ENCODE measurements around the gene GALNT10.
"Not testable (repeated sequence)": the region's sequence is repeated elsewhere in the genome, so short reads cannot be mapped to it uniquely, and the experiment has no call there.

GALNT10 gene

DNA sequence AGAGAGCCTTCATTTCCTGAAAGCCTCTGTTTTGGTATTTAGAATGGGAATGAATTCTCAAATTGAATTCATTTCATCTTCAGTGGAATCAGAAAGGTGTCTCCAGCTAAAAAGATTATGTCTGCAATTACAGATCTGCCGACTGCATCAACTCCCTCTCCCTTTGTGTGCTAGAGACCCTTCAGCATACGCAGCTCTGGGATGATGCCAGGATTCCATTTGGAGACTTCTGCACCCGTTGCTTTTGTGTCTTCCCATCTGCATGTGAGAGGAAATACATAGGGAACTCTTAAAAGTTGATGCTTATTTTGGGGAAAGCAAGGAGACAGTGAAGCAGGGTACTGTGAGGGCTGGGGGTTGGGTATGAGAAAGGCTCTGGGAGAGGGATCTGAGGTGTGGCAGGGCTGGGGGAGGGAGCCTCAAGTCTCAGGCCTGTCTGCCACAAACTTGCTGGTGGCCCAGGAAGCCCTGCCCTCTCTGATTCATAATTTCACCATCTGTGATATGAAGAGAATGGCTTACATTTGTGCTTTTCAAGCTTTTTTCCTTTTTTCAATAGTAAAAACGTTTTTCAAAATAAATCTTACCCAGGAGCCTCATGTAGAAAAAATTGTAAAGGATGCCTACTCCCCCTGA is 165.6 kb downstream of the GALNT10 start:
- DNase-seq = no peak

DNA sequence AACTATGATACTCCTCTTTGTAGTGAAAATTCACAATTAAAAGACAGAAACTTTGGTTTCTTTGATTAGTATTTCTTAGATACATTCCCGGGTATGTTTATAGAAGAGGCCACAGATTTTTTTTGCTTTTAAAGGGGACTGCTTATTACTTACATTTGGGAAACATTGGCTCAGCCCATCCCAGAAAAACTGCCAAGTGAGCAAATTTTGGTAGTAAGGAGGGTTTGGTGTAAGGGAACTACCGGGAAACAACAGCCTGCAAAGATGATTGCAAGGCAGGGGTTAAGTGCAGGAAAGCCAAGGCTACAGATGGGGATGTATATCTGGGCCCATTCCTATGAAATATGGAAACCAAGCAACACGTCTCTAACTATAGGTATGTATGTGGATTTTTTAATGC is 166.4 kb downstream of the GALNT10 start:
- DNase-seq = no peak

DNA sequence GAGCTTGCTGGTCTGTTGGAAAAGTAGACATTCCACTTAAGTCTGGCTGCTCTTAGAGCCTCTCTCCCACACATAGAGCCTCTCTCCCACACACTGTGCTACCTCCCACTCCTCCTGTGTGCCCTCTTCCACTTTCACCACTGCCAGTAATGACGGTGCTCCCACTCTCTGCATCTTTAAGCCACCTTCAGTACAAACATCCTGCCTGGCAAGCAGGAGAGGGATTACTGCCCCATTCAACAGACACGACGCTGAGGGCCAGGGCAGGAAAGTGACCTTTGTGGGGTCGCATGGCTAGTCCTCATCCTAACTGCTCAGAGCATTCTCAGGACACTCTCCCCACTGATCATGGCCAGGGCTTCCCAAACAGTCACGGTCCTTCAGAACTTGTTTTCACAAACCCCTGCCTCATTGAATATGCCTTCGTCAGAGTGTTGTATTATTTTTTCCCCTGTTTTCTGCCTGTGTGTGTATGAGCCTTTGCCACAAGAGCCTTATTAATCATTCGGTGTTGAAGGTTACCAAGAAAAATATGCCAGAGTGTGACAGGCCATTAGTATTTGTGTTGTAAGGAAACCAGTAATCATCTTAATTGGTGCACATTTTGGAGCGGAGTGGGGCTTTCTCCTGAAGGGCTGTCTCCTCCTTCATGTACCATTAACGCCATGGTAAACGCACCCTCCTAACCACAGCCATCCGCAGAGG is 168.1 kb downstream of the GALNT10 start:
- DNase-seq = peak; percentile 47

DNA sequence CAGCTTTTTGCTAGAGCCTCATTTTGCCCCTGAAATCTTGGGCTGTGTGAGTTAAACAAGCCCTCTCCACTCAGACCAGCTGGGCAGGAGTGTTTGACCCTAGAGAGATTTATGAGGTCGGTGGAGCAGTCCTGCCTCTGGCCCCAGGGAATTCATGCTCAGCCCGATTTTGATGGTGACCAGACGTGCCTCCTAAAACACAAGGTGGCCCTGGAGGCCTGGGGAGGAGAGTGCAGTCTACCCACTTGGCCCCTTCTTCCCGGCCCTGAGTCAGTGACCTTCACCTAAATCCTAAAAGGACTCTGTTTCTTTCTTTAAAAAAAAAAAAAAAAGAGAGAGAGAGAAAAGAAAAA is 168.7 kb downstream of the GALNT10 start:
- no peak for DNase-seq

DNA sequence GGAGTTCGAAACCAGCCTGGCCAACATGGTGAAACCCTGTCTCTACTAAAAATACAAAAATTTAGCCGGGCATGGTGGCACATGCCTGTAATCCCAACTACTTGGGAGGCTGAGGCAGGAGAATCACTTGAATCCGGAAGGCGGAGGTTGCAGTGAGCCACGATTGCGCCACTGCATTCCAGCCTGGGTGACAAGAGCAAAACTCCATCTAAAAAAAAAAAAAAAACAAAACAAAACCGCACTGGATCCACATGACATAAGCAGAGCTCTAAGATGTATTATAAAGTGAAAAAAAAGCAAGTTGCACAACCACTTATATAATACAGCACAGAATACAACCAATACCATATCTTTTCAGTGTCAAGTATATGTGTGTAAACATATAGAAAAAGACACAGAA is 169.7 kb downstream of the GALNT10 start:
- not testable (repeated sequence) for DNase-seq

DNA sequence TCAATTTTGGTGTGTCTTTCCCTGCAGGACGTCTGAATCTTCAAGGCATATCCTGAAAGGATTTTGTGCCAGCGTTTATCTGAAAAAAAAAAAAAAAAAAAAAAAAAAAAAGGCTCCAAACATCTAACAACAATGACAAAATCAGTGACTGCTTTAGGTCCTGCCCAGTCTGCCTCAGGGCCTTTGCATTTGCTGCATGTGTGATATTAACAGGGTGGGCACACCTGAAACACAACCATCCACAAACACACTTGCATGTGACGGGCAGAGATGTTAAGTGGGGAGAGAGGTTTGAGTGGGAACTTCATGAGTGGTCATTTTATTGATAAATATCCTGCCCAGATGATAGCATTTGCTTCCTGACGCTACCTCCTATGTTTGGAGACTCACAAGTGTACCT is 172.9 kb downstream of the GALNT10 start:
- DNase-seq = no peak

DNA sequence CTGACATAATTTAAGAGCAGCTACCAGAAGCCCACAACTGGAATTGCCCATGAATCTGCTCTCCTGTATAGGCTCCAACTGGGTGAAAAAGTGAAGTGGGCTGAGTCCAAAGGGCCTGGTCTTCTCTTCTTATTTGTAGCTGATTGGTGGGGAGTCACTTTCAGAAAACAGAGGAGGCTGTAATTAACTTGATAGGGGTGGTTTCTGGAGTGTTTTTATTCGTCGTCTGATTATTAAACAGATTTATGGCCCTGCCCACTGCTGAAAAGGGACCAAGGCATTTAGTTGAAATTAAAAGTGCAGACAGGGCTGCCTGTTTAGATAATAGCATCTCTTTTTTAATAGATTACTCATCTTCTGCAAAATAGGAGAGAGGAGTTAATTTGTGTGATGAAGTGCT is 174.2 kb downstream of the GALNT10 start:
- no peak for DNase-seq

DNA sequence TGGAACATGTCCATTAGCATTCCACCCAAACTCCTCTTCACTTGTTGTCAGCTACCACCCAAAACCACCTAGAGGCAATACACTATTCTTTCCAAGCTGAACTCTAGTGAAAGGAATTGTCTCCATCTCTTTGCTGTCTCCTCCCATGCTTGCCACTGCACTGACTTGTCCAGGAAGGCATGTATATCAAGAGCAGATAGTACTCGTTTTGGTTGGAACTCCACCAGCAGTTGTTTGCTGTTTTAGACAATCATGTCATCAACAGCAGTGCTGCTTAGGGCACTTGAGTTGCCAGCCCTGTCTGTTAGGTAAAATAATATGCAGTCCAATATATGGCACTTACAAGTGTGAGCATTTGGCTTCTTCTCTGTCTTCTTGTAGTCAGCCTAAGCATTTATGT is 175.3 kb downstream of the GALNT10 start:
- DNase-seq = no peak

DNA sequence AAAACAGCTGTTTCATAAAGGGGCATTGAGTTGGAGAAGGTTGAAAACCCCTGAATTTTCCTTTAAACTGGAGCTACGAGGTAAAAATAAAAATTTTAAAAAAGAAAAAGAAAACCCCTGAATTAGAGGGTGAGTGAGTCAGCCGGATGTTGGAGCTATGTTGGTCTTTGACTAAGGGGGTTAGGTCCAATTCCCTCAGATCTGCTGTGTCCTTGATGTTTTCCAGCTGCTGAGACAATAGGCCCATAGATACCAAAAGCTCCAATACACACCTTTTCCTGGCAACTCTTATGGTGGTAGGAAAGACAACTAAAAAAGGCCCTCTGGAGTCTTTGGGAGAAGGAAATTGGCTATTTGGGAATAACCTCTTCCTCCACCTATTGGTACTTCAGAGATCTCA is 175.8 kb downstream of the GALNT10 start:
- DNase-seq = no peak

DNA sequence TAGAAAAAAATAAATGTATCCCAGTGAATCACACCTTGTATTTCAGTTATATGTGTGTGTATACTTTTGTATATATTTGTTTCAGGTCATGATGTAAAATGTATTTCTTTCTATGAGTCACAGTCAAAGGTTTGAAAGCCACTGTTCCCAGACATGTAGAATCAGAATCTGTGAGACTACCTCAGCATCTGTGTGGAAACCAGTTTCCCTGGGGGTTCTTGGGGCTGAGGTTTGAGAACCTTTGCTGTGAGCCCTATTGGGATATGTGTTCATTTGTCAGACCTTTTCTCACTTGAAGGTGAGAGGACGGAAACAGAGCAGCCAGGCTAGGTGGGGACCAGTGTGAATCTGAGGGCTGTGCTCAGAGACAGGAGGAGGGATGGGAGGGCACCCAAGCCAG is 176.6 kb downstream of the GALNT10 start:
- no peak for DNase-seq

DNA sequence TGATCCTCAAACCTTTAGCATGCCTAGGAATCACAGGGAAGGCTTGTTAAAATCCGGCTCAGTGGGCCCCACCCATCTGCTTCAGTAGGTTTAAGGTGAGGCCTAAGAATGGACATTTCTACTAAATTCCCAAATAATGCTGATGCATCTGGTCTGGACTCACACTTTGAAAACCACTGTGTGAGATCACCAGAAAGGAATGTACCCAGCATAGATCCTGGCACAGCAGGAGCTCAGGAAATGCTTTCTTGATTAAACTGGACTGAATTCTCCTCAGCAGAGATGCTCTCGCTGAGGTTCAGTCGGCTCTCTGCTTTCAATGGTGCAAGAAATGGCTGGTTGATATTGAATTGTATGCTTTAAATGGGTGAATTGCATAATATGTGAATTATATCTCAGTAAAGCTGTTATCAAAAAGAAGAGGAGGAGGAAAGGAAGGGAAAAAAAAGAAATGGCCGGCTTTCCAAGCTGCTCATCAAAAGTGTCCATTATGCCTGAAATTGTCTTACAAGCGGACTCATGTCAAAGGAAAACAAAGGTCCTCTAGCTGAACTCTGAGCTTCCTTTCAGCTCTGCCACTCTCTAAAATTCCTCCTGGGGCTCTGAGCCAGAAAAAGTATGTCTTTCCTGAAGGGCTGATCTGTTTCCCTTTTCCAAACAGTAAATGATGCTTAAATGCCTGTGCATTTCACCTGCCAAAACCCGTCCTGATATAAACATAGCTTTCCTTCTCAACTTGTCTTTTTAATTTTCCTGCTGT is 177.7 kb downstream of the GALNT10 start:
- no peak for DNase-seq

DNA sequence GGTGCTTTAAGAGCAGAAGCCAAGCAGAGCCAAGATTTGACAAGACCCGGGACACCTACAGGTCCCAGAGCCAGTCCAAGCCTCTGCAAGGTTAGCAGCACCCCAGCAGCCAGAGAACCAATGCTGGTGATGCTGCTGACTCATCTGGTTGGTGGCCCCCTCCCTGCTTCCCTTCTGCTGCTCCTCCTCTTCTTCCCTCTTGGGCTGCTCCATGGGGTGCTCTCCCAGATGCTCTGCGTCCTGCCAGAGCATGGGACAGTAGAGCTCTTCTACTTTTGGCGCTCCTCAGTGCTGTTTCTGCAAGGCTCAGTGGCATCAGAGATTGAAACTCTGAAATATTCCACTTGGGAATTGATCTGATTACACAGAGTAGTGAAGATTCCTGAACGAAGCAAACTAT is 179.1 kb downstream of the GALNT10 start:
- no peak for DNase-seq

DNA sequence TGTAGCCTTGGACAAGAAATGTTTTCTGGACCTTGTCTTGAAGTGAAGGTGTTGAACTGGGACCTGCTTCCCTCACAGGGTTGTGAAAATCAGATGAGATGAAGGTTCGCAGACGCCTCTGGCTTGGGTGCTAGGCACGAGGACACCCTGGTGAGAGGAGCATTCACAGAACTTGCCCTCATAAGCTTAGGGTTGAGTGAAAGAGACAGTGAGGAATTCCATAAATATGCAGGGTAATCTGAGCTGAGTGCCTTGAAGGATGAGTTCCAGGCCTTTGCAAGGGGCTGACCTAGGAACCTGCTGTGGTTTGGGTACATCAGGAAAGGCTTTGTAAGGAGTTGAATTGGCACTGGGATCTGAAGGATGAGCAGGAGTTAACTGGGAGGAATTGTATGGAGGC is 179.6 kb downstream of the GALNT10 start:
- no peak for DNase-seq

DNA sequence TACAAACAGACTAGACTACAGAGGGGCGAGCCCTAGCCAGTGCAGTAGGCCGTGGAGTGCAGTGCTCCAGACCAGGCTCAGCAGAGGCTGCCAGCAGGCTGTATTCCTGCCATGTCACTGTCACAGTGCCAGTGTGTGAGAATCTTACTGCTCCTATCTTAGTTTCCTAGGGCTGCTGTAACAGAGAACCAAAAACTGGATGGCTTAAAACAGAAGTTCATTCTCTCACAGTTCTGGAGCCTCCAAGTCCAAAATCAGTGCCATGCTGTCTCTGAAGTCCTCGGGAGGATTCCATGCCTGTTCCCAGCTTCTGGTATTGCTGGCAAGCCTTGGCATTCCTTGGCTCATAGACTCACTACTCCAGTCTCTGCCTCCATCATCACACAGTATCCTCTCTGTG is 180.3 kb downstream of the GALNT10 start:
- no peak for DNase-seq

DNA sequence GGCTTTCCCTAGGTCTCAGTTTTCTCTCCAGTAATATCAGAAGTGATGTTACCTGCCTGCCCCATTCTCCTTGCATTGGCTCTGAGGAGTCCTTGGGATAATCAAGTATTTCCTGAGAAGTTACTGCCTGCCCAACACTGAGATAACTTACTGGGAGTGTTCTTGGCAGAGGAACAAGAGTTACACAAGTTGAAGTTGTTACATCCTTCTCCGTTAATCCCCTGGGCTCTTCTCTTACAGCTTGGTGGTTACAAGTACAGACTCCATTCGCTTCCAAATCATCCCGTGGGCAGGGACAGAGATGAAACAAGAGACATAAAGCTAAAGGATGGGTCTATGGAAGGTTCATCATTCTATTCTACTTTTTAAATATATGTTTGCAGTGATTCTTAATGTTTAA is 181.2 kb downstream of the GALNT10 start:
- DNase-seq = no peak

DNA sequence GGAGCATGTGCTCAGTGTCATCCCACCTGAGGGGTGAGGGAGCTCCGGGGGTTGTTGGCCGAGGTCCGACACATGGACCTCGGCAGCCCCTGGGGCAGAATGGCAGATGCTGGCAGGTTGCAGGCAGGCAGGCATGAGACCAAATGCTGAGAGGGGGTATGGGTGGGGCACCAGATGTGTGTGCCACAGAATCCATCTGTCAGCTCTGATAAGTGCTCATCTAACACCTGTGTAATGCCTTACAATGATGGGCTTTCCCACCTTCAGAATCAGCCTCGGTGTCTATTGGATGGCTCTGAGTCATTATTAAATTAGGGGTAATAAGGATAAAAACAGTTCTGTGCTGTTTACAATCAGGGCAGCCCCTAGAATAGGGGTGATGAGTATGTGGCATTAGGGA is 182.1 kb downstream of the GALNT10 start:
- DNase-seq = no peak

DNA sequence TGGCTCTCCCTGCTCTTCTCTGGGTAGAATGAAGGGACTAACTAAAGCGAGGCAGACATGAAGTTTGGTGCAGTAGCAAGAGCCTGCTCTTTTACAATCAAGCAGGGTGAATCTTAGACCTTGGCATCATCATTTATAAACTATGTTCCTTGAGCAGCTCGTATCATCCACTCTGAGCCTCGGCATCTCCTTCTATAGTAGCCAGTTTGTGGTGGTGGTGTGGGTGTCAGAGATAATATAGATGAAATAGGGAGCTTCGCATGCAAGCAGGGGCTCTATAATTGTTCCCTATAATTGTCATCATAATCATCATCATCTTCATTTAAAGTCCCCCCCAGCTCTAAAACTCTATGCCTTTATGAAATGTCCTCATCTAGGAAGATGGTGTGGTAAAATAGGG is 182.8 kb downstream of the GALNT10 start:
- no peak for DNase-seq

DNA sequence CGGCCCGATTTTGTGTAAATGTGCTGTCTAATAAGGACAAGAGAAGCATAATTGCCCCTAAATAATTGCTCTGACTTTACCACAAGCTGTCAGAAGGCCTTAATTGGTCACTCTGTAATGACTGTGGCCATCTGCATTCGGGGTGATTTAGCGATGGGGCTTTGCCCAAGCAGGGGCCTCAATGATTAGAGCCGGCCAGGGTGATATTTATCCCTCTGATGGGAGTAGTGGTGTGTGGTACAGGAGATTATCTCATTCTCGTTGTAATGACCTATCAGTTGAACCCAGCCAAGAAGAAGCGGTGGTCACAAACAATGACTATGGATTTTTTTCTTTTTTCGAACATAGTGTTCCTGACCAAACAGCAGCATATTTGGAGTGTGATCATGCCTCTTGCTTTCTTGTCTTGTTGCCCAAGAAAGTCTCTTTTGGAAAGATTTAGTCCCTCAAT is 183.2 kb downstream of the GALNT10 start:
- no peak for DNase-seq

DNA sequence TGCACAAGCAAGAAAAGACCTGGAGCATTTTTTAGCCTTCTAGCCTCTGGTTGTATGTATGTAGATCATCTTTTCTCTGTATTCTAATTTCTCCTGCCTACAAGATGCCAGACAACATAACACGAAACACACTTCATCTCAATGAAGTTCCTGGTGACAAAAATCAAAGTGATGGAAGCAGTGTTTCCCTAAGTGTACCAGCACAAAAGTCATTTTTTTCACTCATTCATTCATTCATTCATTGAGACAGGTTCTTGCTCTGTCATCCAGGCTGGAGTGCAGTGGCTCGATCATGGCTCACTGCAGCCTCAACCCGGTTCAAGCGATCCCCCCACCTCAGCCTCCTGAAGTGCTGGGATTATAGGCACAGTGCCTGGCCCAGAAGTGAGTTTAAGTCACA is 183.7 kb downstream of the GALNT10 start:
- DNase-seq = no peak

DNA sequence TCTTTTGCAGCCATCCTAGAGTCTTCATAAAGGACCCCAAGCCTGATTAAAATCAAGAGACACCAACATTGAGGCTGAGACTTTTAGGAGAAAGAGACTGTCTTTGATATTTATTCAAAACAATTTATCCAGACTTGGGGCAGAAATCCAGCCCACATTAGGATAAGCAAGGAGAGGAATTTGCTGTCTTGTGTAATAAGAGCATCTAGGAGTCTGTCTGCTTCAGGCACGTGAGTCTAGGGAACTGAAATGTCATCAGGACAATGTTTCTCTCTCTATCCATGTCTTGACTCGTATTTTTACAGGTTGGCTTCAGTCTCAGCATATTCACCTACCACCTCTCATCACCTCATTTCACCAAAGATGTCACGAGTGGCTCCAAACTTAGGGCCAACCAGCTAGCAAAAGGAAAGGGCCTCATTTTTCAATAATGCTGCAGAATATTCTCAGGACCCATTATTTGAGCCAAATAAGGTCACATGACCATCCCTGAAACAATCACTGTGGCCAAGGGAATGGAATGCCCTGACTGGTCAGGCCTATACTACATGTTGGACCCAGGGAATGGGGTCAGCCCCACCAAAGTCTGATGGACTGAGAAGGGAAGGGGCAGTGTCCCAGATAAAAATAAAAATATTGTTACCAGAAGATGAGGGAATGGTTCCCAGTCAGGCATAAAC is 184.9 kb downstream of the GALNT10 start:
- DNase-seq = no peak

DNA sequence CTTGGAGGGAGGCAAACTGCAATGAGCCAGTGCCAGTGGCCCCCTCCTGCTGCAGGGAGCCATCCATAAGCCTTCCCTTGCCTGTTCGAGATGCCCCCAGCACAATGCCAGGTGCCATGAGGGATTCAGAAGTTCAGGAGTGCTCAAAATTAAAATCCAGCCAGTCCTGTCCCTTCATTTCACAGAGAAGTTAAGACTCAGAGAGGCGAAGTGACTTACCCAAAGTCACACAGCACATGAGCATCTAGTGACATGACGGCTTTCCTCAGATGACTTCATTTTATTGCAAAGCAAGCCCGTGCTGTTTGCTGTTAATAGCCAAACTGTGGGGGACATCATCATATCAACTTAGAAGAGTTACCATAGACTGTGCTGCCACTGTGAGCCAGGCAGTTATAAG is 185.9 kb downstream of the GALNT10 start:
- no peak for DNase-seq

DNA sequence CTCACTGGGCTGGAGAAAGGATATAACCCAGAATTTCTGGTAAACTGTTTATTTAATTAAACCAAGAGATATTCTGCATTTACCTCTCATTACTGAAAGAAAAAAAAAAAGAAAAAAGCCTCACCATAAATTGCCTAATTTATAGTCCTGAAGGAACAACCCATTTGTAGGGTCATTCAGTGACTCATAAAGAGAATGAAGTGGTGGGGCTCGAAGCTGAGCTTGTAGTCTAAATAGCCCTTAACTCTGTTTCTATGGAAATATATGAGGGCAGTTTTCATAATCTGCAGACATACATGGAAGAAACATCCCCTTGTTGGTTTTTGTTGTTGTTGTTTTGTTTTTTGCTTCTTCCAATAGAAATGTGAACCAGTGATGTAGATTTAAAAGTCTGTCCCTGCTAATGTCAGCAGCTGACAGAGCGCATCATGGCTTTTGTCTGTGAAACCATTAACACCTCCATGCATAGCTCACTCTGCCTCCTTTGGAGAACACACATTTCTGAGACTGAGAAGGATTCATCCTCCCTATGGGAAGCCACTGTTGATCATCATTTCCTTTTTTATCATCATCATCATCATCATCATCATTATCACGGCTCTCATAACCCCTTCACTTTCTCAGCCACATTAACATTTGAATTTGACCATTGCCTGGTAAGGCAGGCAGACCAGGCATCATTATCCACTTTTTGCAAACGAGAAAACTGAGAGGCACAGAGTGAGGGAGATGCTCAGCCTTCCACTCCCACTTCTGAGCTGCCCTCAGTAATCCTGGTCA is 187.4 kb downstream of the GALNT10 start:
- DNase-seq = no peak

All from right kidney (tissue), 1 donor.